Measurements from ENCODE around the gene LAPTM5.

The LAPTM5 gene

GRCh38 chr1:30759718-30760281, 2.2 kb upstream of the LAPTM5 start:
- no peak for TF ChIP-seq ZNF274 (IDR thresholded peaks at IDR 0.05; ENCODE audit: low read depth, low read length)
- H3K4me3 ChIP-seq (ENCODE audit: low read length): peak overlapping the region; percentile 10; the same call in 1 of the 2 replicates

DNA sequence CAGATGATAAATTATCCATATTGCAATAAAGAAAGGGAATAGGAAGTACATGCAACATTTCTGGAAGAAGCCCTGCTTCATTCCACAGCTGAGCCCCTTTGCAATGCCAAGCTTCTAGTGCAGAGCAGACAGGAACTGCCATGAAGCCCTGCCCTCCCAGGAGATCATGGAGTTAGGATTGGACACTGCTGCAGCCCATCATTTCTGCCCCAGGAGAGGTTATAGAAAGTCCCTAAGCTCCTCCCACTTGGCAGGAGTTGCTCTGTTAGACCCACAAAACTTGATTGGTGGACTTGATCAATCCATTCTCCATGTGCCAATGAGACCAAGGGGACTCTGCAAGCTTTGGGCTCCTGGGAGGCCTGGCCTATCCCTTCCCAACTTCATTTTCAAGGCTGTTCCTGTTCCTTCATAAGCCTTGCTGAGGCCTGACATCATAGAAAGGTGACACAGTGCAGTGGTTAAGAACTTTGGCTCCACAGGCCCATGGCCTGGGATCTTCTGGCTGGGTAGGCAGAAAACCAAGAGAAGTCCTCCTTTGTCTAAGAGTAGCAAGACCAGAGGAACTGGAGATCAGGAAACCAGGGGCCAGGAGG, 1.3 kb upstream of the LAPTM5 start:
- H3K4me3 ChIP-seq (ENCODE audit: low read length): no peak overlapping the region; the same call in 1 of the 2 replicates
- TF ChIP-seq ZNF274 (IDR thresholded peaks at IDR 0.05; ENCODE audit: low read depth, low read length): no peak

GRCh38 chr1:30758121-30758688, 631 bp upstream of the LAPTM5 start:
- peak overlapping the region; percentile 74; the same call in 1 of the 2 replicates for H3K4me3 ChIP-seq (ENCODE audit: low read length)
- TF ChIP-seq ZNF274 (IDR thresholded peaks at IDR 0.05; ENCODE audit: low read depth, low read length): no peak

DNA sequence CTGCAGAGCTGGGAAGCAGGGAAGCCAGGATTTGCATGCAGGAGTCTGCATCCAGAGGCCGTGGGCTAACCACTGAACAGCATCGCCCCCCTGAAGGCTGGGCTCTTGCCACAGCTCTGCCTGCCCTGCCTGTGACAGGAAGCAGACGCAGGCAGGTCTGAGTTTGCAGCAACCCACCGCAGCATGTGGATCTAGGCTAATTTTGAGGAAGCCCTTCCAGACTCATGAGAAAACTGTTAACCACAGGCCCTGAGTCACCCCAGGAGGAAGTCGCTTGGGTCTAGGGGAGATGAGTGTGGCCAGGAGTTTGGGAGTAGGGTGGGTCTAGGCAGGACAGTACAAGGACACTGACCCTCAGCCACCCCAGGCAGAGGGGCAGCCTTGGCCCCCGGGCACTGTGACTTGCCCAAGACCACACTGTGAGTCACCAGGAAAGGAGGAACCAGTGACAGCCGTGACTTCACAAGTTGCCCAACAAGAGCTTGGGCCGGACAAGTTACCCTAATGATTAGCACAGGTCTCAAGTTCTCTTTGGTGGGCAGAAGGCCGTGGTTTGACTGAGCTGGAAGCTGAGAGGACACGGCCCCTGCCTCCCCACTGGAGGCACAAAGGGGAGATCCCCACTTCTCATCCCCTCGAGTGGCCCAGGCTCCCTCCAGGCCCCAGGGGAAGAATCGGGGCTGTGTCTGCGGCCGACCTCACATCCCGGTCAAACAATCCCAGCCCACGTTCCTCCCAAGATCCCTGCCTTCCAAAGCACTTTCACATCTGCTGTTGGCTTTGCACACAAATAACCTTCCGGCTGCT, 826 bp downstream of the LAPTM5 start:
- no peak for TF ChIP-seq ZNF274 (IDR thresholded peaks at IDR 0.05; ENCODE audit: low read depth, low read length)
- peak overlapping the region; percentile 74 for H3K4me3 ChIP-seq (ENCODE audit: low read length)

- peak overlapping the region; percentile 74 for H3K4me3 ChIP-seq (ENCODE audit: low read length)
- no peak for TF ChIP-seq ZNF274 (IDR thresholded peaks at IDR 0.05; ENCODE audit: low read depth, low read length)
Measured at GRCh38 chr1:30756206-30756544, 1.4 kb downstream of the LAPTM5 start.

- TF ChIP-seq ZNF274 (IDR thresholded peaks at IDR 0.05; ENCODE audit: low read depth, low read length): no peak
- peak overlapping the region; percentile 74 for H3K4me3 ChIP-seq (ENCODE audit: low read length)
Measured at GRCh38 chr1:30755746-30756145, 1.8 kb downstream of the LAPTM5 start.

- peak overlapping the region; percentile 74 for H3K4me3 ChIP-seq (ENCODE audit: low read length)
- no peak for TF ChIP-seq ZNF274 (IDR thresholded peaks at IDR 0.05; ENCODE audit: low read depth, low read length)
Measured at GRCh38 chr1:30755334-30755733, 2.2 kb downstream of the LAPTM5 start.

DNA sequence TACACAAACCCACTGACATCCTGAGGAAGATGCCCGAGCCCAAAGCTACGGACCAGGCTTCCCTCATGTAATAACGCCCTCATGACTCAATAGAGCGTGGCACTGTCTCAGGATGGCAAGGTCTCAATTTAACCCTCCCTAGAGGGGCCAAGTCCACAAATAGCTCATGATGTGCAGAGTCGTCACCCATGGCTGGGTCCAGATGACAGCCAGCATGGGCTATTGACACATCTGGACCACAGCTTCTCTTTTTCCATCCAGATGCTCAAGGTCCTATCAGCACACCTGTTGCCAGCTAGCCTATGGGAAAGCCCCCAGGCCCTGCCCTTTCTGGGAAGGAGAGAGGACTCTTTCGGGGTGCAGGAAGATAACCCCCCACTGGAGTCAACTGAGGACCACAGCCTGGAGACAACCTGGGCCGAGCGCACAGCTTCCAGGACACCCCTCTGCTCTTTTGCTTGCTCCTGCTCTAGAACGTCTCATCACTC, 2.8 kb downstream of the LAPTM5 start:
- TF ChIP-seq ZNF274 (IDR thresholded peaks at IDR 0.05; ENCODE audit: low read depth, low read length): no peak
- peak overlapping the region; percentile 74 for H3K4me3 ChIP-seq (ENCODE audit: low read length)

DNA sequence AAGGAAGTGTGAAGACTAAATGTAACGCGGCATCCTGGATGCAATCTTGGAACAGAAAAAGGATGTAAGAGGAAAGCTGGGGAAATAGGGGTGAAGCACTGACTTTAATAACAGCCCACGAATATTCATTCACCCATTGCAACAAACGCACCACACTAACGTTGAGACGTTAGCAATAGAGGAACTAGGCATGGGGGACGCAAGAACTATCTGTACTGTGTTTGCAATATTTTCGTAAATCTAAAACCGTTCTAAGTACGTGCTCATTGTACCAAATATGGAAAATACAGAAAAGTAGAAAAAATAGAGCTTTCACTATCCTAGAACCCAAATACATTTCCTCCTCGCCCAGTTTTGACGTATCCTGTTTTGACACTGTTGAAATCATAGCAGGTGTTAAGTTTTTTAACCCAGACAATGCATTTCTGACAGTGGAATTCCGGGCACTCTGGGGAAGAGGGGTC, 3.9 kb downstream of the LAPTM5 start:
- peak overlapping the region; percentile 74 for H3K4me3 ChIP-seq (ENCODE audit: low read length)
- TF ChIP-seq ZNF274 (IDR thresholded peaks at IDR 0.05; ENCODE audit: low read depth, low read length): no peak

GRCh38 chr1:30753118-30753517, 4.5 kb downstream of the LAPTM5 start:
- peak overlapping the region; percentile 74 for H3K4me3 ChIP-seq (ENCODE audit: low read length)
- TF ChIP-seq ZNF274 (IDR thresholded peaks at IDR 0.05; ENCODE audit: low read depth, low read length): no peak

- TF ChIP-seq ZNF274 (IDR thresholded peaks at IDR 0.05; ENCODE audit: low read depth, low read length): no peak
- H3K4me3 ChIP-seq (ENCODE audit: low read length): peak overlapping the region; percentile 33; the same call in 1 of the 2 replicates
Measured at GRCh38 chr1:30752651-30752908, 5.0 kb downstream of the LAPTM5 start.

GRCh38 chr1:30751830-30752650, 5.5 kb downstream of the LAPTM5 start:
- H3K4me3 ChIP-seq (ENCODE audit: low read length): peak overlapping the region; percentile 33; the same call in 1 of the 2 replicates
- no peak for TF ChIP-seq ZNF274 (IDR thresholded peaks at IDR 0.05; ENCODE audit: low read depth, low read length)

GRCh38 chr1:30750731-30751291, 6.8 kb downstream of the LAPTM5 start:
- TF ChIP-seq ZNF274 (IDR thresholded peaks at IDR 0.05; ENCODE audit: low read depth, low read length): no peak
- H3K4me3 ChIP-seq (ENCODE audit: low read length): peak overlapping the region; percentile 33; the same call in 1 of the 2 replicates

All from GM08714 (cell line).